Right renal pelvis (tissue), 4 donors: ENCODE data around the gene FBLN2. TPM values are rescaled to one million over a fixed set of nuclear protein-coding genes. Genes with fewer than 3 reads are reported as not detected.

Source experiments
- DNase-seq, 4 donors: peaks; one replicate each; pipeline ENCODE4 v3.0.0-alpha.2; 2013; ENCODE audit warnings: low read depth in 4 of 4, low spot score in 3 of 4, missing footprints in 1 of 4
- polyA plus RNA-seq, 4 donors: library from polyadenylated mRNA; unstranded; fragments of 120-200 nt; gene quantifications; one replicate each; pipeline ENCODE4 v1.2.1, GENCODE V29; 2013; ENCODE audit not compliant: insufficient read length in 4 of 4

The FBLN2 gene
- polyA plus RNA-seq, 4 donors = 24.6 to 47.3 (median 28.5) TPM

GRCh38 chr3:13529196-13530112 is 19.5 kb upstream of the FBLN2 start:
- no peak for DNase-seq

- DNase-seq = no peak
Measured at GRCh38 chr3:13530241-13531009, 18.5 kb upstream of the FBLN2 start.

DNA sequence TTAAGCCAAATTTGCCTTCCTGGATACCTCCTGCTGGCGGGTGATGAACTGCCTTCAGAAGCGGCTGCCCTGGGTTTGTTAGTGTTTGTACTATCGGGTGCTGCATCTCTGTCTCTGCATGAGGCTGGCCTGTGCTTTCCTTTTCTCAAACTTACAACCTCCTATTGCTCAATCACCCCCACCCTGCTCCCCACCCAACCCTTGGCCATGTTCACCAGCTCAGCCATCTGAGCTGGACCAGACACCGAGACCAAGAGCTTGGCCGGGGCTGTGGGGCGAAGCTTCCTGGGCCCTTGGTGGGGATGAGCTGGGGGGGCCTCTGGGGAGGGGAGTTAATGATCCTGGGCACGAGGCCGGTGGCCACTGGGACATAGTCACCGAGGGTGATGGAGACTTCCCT is 16.8 kb upstream of the FBLN2 start:
- no peak for DNase-seq

- DNase-seq = no peak
Measured at GRCh38 chr3:13532631-13533030, 16.3 kb upstream of the FBLN2 start.

GRCh38 chr3:13533885-13534301 is 15.0 kb upstream of the FBLN2 start:
- no peak for DNase-seq

- no peak for DNase-seq
Measured at GRCh38 chr3:13535526-13535875, 13.4 kb upstream of the FBLN2 start.

DNA sequence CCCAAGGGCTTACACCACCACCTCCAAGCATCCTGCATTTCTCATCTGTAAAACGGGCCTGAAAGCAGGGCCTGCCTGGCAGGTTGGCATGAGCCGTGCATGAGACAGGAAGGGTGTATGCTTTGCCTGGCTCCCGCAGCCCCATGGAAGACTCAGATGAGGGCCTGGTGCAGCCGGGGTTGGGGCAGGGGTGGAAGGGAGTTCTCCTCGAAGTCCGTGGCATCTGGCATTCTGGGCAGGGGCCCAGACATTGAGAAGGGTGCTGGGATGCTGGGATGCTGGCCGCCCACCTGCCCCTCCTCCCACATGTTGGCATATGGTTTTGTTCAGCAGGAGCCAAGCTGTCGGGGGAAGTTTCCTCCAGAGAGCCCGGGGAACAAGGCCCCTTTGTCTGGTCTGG is 13.0 kb upstream of the FBLN2 start:
- no peak for DNase-seq

- DNase-seq = no peak
Measured at GRCh38 chr3:13536432-13536831, 12.5 kb upstream of the FBLN2 start.

DNA sequence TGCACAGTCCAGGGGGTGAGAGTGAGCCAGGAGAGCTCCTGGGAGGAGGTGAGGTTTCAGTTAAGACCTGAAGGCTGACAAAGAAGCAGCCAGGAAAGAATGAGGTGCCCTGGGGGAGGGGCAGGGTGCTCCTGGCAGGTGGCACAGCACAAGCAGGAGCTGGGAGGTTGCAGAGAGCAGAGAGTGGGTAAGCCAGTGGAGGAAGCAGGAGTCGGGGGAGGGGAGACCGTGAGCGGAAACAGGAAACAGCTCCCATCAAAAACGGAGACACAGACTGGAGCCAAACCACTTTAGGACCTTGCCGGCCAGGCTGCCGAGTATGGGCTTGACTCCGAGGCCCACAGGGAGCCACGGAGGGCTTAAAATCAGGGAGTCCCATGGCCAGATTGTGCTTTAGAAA is 12.1 kb upstream of the FBLN2 start:
- DNase-seq = no peak

DNA sequence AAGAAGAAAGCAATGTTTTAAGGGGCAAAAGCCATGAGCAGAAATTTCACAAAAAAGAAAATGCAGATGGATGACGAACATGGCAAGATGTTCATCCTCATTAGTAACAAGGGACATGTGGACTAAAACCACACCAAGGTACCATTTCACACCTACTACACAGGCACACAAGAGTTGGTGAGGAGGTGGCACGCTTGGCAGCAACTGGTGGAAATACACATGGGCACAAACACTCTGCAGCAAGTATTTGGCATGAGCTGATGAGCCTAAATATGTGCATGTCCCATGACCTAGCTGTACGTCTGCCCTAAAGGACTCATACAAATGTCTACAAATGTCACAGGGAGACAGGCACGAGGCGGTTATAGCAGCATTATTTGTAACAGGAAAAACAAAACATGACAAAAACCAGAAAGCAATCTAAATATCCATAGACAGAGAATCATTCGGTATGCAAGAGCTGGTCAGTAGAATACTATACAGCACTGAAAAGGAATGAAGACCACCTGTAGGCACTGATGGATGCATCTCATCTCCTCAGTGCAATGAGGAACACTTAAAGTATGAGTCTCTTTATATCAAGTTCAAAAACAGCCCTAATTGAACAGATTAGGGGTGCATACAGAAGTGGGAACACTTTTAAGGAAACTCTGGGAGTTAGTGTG is 11.5 kb upstream of the FBLN2 start:
- DNase-seq = no peak

DNA sequence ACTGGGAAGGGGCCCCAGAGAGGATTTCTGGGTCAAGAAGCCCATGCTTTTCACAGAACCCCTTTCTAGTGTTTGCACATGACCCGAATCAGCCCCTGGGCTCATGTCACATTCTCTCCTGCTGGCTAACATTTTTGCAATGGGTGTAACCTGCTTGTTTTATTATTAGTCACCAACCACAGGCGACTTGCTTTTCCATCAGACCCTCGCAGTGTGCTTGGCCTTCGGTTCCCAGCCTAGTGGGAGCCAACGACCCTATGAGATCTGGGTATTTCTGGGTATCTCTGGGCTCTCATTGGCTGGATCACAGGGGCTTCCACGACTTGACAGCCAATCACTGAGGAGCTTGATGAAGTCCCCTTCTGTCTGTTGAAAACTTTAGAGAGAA is 11.0 kb upstream of the FBLN2 start:
- no peak for DNase-seq

DNA sequence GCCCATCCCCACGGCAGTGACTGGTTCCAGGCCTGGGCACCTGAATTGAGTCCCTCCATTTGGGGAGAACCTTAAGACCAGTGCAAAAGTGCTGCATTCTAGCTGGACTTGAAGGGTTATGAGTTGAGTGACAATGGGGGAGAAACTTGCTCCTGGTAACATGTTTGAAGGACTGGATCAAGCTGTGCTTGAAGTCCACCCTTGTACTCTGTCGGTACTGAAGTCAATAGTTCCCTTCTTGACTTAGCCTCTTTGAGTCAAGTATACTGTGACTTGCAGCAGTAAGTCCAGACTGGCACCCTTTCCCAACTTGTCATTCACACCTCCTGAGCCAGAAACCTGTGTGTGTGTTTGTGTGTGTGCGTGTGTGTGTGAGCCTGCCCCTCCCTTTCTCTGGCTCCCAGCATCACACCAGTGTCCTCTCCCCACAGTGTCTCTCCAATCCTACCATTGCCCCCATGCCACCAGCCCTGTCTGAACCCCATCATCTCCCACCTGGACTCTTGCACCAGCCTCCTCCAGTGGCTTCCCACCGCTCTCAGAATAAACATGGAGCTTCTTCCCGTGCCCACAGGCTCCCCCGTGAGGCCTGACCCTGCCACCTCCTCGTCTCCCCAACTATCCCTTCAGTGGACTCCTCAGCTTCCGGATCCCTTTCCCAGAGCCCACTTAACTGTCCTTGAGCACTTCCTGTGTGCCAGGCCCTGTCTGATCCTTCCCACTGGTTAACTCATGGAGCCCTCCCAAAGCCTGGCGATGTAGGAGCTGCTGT is 10.2 kb upstream of the FBLN2 start:
- no peak for DNase-seq

- DNase-seq = no peak
Measured at GRCh38 chr3:13539292-13539638, 9.7 kb upstream of the FBLN2 start.

GRCh38 chr3:13539671-13540070 is 9.3 kb upstream of the FBLN2 start:
- DNase-seq = no peak

- no peak for DNase-seq
Measured at GRCh38 chr3:13540297-13540995, 8.5 kb upstream of the FBLN2 start.

GRCh38 chr3:13541691-13542090 is 7.2 kb upstream of the FBLN2 start:
- DNase-seq = no peak

- no peak for DNase-seq
Measured at GRCh38 chr3:13542142-13542541, 6.8 kb upstream of the FBLN2 start.

- DNase-seq = no peak
Measured at GRCh38 chr3:13543253-13543652, 5.7 kb upstream of the FBLN2 start.

DNA sequence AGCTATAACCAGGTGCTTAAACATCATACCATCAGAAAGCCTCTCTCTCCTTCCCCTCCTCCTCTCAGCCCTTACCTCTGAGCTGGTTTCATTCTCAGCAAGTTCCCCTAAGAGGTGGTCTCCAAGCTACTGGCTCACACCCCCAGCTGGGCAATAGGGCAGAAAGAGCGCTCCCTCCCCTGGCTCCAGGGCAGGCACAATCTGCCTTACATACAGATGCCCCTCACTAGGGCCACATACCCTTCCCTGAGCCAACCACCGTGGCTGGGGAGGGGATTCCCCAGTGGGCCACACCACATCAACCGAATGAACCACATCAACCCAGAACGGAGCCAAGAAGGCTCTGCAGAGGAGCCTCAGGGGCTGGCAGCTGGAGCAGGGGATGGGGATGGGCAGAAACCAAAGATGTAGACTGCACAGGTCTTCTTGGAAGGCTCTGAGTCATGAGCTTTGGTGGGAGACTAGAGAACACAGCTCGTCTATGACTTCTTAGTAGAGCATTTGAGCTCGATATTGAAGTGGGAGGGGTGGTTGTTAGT is 4.6 kb upstream of the FBLN2 start:
- DNase-seq = no peak
